GM21515 (cell line): ENCODE measurements around the gene ASB1.

ENCODE experiments used
- ATAC-seq: cut with Tn5 transposase; IDR thresholded peaks from one replicate; pipeline ENCODE4 v1.9.1; 2021; ENCODE audit not compliant: unreplicated experiment

ASB1 gene

GRCh38 chr2:238426568-238427434 lies at the start of gene ASB1:
TSS of gene ASB1 (plus strand) at chr2:238426927. CDS start at chr2:238427071, 144 bp downstream.
- ATAC-seq: peak; percentile 82

GRCh38 chr2:238378230-238379095 lies 48.3 kb upstream of the ASB1 start:
- no peak for ATAC-seq

GRCh38 chr2:238379096-238379810 lies 47.5 kb upstream of the ASB1 start:
- no peak for ATAC-seq

GRCh38 chr2:238380336-238380735 lies 46.4 kb upstream of the ASB1 start:
- ATAC-seq: no peak

GRCh38 chr2:238380785-238381184 lies 45.9 kb upstream of the ASB1 start:
- ATAC-seq: no peak

GRCh38 chr2:238381341-238382115 lies 45.2 kb upstream of the ASB1 start:
- ATAC-seq: no peak

GRCh38 chr2:238382381-238382781 lies 44.3 kb upstream of the ASB1 start:
- no peak for ATAC-seq

GRCh38 chr2:238383135-238383534 lies 43.6 kb upstream of the ASB1 start:
- ATAC-seq: no peak

- no peak for ATAC-seq
Observed at GRCh38 chr2:238383743-238384380, 42.9 kb upstream of the ASB1 start.

- no peak for ATAC-seq
Observed at GRCh38 chr2:238387332-238387731, 39.4 kb upstream of the ASB1 start.

- no peak for ATAC-seq
Observed at GRCh38 chr2:238388794-238389193, 37.9 kb upstream of the ASB1 start.

- no peak for ATAC-seq
Observed at GRCh38 chr2:238389988-238390589, 36.6 kb upstream of the ASB1 start.

GRCh38 chr2:238391042-238391689 lies 35.6 kb upstream of the ASB1 start:
- ATAC-seq: no peak

GRCh38 chr2:238396663-238397062 lies 30.1 kb upstream of the ASB1 start:
- no peak for ATAC-seq

- no peak for ATAC-seq
Observed at GRCh38 chr2:238397356-238397755, 29.4 kb upstream of the ASB1 start.

GRCh38 chr2:238398577-238398976 lies 28.1 kb upstream of the ASB1 start:
- ATAC-seq: no peak

- ATAC-seq: no peak
Observed at GRCh38 chr2:238399094-238399493, 27.6 kb upstream of the ASB1 start.

- ATAC-seq: no peak
Observed at GRCh38 chr2:238401551-238401950, 25.2 kb upstream of the ASB1 start.
